GM19328 (cell line): Measurements from ENCODE around the gene CACNA2D3.
"Not testable (repeated sequence)": the region's sequence is repeated elsewhere in the genome, so short reads cannot be mapped to it uniquely, and the experiment has no call there.

ENCODE experiments used
- ATAC-seq: cut with Tn5 transposase; IDR thresholded peaks from one replicate; pipeline ENCODE4 v1.9.1; 2021; ENCODE audit warnings: mild to moderate bottlenecking, moderate library complexity; ENCODE audit not compliant: unreplicated experiment

CACNA2D3 gene

DNA sequence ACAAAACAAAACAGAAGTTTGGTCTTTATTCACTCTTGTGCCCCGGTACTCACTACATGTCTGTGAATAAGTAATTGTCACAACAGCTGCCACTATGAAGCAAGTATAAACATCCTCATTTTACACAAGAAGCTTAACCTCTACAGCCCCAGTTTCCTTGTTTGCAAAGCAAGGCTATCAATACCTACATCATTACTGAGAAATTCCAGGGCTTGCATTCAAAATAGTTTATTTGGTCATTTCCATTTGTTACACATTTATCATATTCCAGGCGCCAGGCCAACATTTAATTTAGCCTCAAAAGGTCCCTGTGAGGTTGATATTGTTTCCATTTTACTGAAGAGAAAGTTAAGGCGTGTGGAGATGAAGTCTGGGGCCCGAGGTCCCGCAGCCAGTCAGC lies 966.9 kb downstream of the CACNA2D3 start:
- no peak for ATAC-seq

- ATAC-seq: no peak
These were observed 967.9 kb downstream of the CACNA2D3 start for GRCh38 chr3:55090291-55090690.

GRCh38 chr3:55090746-55091145 lies 968.4 kb downstream of the CACNA2D3 start:
- no peak for ATAC-seq

DNA sequence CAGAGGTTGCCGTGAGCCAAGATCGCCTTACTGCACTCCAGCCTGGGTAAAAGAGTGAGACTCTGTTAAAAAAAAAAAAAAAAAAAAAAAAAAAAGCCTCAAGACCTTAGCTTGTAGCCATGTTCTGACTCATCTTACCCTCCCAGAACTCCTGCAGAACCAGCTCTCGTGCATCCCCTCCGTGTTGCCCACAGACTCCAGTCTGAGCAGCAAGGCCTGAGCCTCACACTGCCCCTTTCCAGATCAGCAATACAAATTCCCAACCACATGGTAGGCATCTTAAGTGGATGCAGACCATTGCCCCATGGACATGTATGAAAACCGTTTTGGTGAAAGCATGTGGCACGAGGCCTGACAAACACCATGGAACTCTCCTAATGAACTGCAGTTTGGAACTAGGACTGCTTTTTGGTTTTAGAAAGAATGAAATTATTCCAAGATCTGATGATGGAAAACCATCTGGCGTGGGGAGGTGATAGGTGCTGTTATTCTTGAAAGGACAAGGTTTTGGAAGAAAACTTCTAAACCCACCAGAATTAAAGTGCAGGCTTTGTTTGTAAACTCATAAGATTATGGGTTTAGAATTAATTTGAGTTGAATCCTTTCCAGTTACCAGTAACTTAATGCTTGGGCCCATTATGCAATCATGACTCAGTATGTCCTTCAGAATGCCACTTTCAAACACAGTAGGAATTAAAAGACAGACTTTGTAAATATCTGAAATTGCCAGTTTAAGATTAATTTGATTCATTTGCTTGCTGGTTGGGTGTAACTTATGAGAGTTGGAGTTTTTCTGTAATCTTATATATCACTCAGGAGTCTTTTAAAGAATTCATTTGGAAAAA lies 969.3 kb downstream of the CACNA2D3 start:
- ATAC-seq: no peak

DNA sequence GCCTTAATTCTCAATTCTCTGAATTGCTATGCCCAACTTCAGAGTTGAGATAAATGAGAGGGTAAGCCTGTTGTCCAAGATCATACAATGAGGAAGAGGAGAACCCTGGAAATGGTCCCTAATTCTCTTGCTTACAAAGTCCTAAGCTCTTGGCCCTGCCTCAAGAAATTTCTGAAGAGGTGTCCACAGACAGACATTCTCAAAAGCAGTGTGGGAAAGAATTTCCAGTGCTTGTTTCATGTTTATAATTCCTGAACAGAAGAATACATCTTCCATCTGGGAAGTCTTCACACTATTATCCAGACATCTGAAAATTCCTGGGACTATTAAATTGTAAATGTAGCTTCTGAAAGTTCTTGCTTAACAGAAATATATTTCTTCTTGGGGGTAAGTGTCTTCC lies 972.3 kb downstream of the CACNA2D3 start:
- no peak for ATAC-seq

DNA sequence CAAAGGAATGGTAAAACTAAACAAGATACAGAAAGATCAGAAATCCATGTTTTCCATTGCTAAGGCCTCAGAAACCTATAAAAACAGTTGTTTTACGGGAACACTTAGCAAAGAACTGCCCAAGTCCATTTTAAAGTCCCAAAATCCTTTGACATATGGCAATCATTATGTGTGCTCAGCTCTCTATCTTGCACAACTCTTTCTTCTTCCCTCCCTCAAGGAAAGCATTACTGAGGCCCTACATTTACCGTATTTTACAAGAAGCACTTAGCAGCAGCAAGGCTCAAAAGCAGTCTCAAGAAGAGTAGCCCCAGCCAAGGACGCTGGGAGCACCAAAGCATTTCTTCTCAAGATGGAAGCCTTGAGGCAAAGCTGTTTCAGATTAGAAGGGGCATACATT lies 975.1 kb downstream of the CACNA2D3 start:
- no peak for ATAC-seq

- ATAC-seq: no peak
These were observed 983.3 kb downstream of the CACNA2D3 start for GRCh38 chr3:55105647-55106046.

DNA sequence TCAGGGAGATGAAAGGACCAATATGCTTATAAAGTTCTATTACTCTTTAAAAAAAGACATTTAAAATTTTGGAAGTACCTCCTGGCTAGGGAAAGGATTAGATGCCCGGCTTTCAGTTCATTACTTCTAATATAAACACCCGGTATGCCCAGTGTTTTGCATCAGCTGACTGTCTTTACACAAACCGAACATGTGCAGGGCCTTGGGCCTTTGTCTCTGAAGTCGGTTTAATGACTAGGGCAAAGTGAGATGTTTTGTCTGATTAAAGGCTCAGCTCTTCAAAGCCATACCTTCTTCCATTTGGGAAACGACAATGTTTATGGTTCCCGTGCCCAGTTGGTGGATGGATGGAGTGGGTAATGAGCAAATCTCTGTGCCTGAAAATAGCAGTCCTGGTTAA lies 984.8 kb downstream of the CACNA2D3 start:
- ATAC-seq: no peak

DNA sequence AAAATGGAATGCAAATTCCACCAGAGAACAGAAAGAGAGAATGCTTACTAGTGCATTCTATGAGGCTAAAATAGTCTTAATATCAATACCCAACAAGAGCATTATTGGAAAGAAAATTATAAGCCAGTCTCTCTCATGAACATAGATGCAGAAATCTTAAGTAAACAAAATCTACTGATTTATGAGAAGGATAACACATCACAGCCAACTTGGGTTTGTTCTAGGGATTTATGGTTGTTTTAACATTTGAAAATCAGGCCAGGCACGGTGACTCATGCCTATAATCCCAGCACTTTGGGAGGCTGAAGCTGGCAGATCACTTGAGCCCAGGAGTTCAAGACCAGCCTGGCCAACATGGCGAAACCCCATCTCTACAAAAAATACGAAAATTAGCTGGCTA lies 989.6 kb downstream of the CACNA2D3 start:
- not testable (repeated sequence) for ATAC-seq

DNA sequence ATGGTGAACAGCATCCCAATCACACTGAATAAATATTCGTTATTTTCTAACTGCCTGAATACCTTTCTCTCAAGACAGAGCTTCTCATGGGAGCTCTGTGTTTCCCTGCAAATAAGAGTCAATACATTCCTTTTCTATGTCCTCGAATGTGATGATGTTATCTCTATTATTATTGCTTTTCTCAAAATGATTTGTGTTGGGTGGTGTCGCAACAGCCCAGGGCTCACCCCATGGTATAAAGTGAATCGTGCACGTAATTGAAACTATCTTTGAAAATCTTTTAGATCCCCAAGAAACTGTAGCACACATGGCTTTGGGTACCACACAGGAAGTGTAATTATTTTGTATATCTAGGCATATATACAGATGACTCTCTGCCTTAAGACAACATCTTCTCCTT lies 996.1 kb downstream of the CACNA2D3 start:
- no peak for ATAC-seq

DNA sequence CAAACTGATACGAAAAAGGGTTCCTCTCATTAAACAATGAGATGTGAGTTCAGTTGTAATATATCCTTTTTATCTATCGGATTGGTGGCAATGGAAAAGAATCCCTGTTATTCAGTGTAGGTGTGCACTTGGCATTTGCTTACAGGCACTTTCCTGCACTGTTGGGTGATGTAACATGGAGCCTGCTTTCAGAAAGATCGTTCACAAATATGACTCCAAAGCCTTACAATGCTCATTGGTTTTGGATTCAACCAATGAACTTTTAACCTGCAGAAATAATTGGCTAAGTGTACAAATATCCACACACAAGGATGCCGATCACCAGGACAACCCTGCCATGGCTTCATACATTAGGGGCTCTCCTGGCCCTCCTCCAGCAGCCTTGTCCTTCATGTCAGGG lies 996.9 kb downstream of the CACNA2D3 start:
- ATAC-seq: no peak

- no peak for ATAC-seq
These were observed 1000.0 kb downstream of the CACNA2D3 start for GRCh38 chr3:55122312-55122711.
